GM18868 (cell line): ENCODE measurements around the gene TANGO2.

Source experiments
- ATAC-seq: cut with Tn5 transposase; IDR thresholded peaks from one replicate; pipeline ENCODE4 v1.9.1; 2021; ENCODE audit warnings: mild to moderate bottlenecking, moderate library complexity; ENCODE audit not compliant: unreplicated experiment

TANGO2 gene

GRCh38 chr22:19994851-19995610 lies 25.9 kb upstream of the TANGO2 start:
- ATAC-seq = no peak

- no peak for ATAC-seq
Measured at GRCh38 chr22:19995611-19996339, 25.1 kb upstream of the TANGO2 start.

- no peak for ATAC-seq
Measured at GRCh38 chr22:19996694-19997384, 24.1 kb upstream of the TANGO2 start.

GRCh38 chr22:19997561-19998231 lies 23.2 kb upstream of the TANGO2 start:
- ATAC-seq = no peak

GRCh38 chr22:19998232-19998951 lies 22.5 kb upstream of the TANGO2 start:
- ATAC-seq = no peak

- no peak for ATAC-seq
Measured at GRCh38 chr22:19998991-19999820, 21.7 kb upstream of the TANGO2 start.

- ATAC-seq = no peak
Measured at GRCh38 chr22:20000246-20001081, 20.4 kb upstream of the TANGO2 start.

- no peak for ATAC-seq
Measured at GRCh38 chr22:20001082-20001638, 19.8 kb upstream of the TANGO2 start.

- ATAC-seq = no peak
Measured at GRCh38 chr22:20002128-20002527, 18.8 kb upstream of the TANGO2 start.

GRCh38 chr22:20002636-20003035 lies 18.3 kb upstream of the TANGO2 start:
- ATAC-seq = no peak

- no peak for ATAC-seq
Measured at GRCh38 chr22:20003304-20003703, 17.6 kb upstream of the TANGO2 start.

- no peak for ATAC-seq
Measured at GRCh38 chr22:20004464-20004863, 16.4 kb upstream of the TANGO2 start.

- ATAC-seq = no peak
Measured at GRCh38 chr22:20008221-20008995, 12.5 kb upstream of the TANGO2 start.

- no peak for ATAC-seq
Measured at GRCh38 chr22:20009018-20009491, 11.9 kb upstream of the TANGO2 start.

GRCh38 chr22:20009582-20010306 lies 11.2 kb upstream of the TANGO2 start:
- ATAC-seq = no peak

- no peak for ATAC-seq
Measured at GRCh38 chr22:20010307-20011122, 10.4 kb upstream of the TANGO2 start.
